HL-60 (cell line): ENCODE results near the gene ABL1.

Experiments used
- POLR2AphosphoS5 ChIP-seq: IDR thresholded peaks from 2 replicates; pipeline ENCODE4 v1.6.1; 2012; ENCODE audit warnings: low read depth
- TF ChIP-seq, protein P1 (sequence below): IDR thresholded peaks from one replicate; pipeline ENCODE4 v1.5.1; 2011; ENCODE audit warnings: low read length, control low read depth, inconsistent platforms; ENCODE audit not compliant: insufficient read depth

DNA sequence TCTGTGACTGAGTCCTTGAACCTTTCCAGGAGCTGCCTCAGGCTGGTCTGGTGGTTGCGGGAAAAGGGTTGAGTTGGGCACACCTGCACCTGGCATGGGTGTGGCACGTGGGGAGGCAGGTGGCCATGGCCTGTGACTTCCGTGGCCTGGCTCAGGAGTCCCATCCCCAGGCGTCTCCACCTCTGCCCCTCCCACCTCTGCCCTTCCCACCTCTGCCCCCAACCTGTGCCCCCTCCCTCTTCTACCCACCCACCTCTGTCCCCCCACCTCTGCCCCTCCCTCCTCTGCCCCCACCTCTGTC lies 63.4 kb downstream of the ABL1 start:
- TF ChIP-seq, protein P1, sequence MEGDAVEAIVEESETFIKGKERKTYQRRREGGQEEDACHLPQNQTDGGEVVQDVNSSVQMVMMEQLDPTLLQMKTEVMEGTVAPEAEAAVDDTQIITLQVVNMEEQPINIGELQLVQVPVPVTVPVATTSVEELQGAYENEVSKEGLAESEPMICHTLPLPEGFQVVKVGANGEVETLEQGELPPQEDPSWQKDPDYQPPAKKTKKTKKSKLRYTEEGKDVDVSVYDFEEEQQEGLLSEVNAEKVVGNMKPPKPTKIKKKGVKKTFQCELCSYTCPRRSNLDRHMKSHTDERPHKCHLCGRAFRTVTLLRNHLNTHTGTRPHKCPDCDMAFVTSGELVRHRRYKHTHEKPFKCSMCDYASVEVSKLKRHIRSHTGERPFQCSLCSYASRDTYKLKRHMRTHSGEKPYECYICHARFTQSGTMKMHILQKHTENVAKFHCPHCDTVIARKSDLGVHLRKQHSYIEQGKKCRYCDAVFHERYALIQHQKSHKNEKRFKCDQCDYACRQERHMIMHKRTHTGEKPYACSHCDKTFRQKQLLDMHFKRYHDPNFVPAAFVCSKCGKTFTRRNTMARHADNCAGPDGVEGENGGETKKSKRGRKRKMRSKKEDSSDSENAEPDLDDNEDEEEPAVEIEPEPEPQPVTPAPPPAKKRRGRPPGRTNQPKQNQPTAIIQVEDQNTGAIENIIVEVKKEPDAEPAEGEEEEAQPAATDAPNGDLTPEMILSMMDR: no peak
- no peak for TF ChIP-seq POLR2AphosphoS5
